Stimulated activated naive CD8-positive, alpha-beta T cell treated with anti-CD3 and anti-CD28 coated beads, Interleukin-15, amount 100 ng/mL, for 72 hours (primary cell): Measurements from ENCODE around the gene TNN.
"Not testable (repeated sequence)": the region's sequence is repeated elsewhere in the genome, so short reads cannot be mapped to it uniquely, and the experiment has no call there.

Source experiments
- ATAC-seq: fragments of 150-1000 bp; cut with Tn5 transposase; 2 replicates; pipeline ENCODE4 v1.10.0; 2021; ENCODE audit warnings: mild to moderate bottlenecking, moderate library complexity
- DNase-seq, 2 donors: peaks; one replicate each; pipeline ENCODE4 v3.0.0; 2021 to 2022
- H3K27ac Mint-ChIP-seq, 2 donors: one replicate each; pipeline ENCODE4 v1.8.0; 2022; ENCODE audit warnings: mild to moderate bottlenecking in 2 of 2, mixed read lengths in 2 of 2, moderate library complexity in 2 of 2
- H3K27me3 Mint-ChIP-seq: one replicate; pipeline ENCODE4 v1.8.0; 2022; ENCODE audit warnings: mixed read lengths
- H3K4me1 Mint-ChIP-seq: one replicate; pipeline ENCODE4 v1.8.0; 2022; ENCODE audit warnings: mild to moderate bottlenecking, mixed read lengths
- H3K4me3 Mint-ChIP-seq, 2 donors: one replicate each; pipeline ENCODE4 v1.8.0; 2022; ENCODE audit warnings: mild to moderate bottlenecking in 2 of 2, mixed read lengths in 2 of 2, moderate library complexity in 1 of 2
- H3K9me3 Mint-ChIP-seq, 2 donors: one replicate each; pipeline ENCODE4 v1.8.0; 2022; ENCODE audit warnings: mixed read lengths in 2 of 2

The TNN gene

DNA sequence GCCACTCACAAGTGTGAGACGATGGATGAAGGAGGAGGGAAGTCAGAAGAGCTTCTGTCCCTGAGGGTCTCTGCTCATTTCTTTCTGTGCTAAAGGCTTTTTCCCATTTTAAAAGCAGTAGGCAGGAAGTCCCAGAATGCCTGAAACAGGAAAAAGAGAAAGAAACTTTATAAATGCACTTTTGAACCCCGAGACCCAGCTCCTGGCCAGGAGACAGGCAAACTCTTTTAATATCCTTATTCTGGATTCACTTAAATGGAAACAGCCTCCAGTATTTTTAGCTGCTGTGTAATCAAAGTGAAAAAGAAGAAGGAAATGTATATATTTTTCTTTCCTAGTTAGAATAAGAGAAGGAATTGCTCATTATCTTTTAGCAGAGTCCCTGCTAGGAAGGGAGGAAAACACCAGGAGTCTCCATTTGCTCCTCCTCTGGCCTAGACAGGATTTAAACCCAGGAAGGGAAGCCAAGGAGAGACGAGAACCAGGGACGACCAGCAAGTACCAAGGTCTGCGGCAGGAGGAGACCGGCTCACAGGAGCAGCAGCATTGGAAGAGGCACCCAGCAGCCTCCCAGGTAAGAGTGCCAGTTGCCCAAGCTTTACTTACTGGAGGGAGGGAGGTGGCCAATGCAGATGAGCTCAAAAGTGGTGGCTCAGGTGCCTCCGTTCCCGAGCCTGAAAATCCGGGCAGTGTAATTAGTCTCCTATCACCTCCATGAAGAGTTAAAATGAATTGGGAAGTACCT, at the start of gene TNN:
Gene TNN, plus strand, starts transcription at position 472 of the 745 bp plus-strand sequence. CDS start 9,586 bp downstream, outside the sequence.
- Mint-ChIP-seq H3K27ac (peak within 1 kb of the TSS in 1 of 2 donors; percentile 4), H3K27me3 (peaks cover 10% of the 10 kb centered on the region), H3K9me3 (no peaks in the 10 kb centered on the region), H3K4me1 (peaks cover 7% of the 10 kb centered on the region), H3K4me3 (no peak within 1 kb of the TSS)
- ATAC-seq (no peak), DNase-seq (no peak)

DNA sequence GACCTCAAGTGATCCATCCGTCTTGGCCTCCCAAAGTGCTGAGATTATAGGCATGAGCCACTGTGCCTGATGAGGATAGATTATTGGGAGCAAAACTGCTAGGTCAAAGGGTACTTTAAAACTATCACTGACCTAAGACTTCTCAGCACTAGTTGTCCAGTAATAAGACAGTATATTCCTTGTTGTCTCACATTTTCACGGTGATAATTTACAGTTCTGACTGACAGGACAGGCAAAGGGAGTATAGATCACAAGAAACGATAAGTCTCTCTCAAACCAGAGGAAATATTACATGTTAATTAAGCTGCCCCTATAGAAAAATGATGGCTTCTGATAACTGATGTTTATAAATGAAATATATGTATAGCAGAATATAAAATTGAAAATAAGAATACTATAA, 48.1 kb upstream of the TNN start:
- ATAC-seq (no peak), DNase-seq (no peak)
- Mint-ChIP-seq H3K27me3 (no peaks in the 10 kb centered on the region), H3K27ac (no peak overlapping the region), H3K4me1 (peaks cover 21% of the 10 kb centered on the region), H3K9me3 (peaks cover 2% of the 10 kb centered on the region in 2 donors), H3K4me3 (no peak overlapping the region)

DNA sequence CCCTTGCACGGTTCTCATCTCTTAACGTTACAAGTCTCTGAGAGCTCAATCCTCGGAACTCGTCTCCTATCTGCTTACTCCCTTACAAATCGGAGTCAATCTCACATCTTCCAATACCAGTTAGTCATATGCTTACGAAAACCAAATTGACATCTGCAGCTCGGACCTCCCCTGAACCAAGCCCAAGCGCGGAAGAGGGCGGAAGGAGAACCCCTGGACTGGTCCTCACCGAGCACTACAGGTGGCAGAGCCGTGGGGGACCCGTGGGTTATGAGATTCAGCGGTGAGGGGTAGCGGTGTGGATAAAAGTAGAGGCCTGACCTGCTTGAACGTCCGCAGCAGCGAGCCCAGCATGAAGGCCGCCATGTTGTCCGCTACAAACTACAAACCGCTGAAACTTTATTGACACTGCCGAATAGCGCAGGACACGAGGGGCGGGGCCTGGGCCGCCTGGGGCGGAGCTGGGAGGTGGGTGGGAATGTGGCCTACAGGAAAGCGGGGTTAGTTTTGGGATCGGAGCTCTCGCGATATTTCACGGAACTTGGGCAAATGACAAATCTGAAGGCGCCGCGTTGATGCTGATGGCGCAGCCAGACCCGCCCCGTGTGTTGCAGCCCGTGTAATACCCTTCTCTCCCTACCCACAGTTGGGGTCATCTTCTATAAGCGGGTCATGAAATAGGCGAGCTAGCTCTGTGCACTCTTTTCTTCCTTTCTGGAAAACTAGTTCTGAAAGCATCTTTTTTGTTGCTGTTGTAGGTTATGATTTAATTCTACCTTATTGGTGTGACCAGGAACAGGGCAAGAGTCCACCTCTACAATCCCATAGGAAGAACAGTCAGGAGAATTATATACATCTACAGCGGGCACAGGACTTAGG, 44.4 kb upstream of the TNN start, which contains the start of gene MRPS14:
Gene MRPS14, minus strand, starts transcription at position 383 of the 879 bp plus-strand sequence. Its CDS starts 17 bp downstream, at position 366.
- Mint-ChIP-seq H3K9me3 (peaks cover 5 to 7% of the 10 kb centered on the region in 2 donors), H3K27me3 (no peaks in the 10 kb centered on the region), H3K27ac (peak within 1 kb of the TSS; percentile 90 to 97), H3K4me3 (peak within 1 kb of the TSS; percentile 85 to 94), H3K4me1 (peaks cover 21% of the 10 kb centered on the region)
- DNase-seq (peak; percentile 96 to 98), ATAC-seq (peak; percentile 93)

DNA sequence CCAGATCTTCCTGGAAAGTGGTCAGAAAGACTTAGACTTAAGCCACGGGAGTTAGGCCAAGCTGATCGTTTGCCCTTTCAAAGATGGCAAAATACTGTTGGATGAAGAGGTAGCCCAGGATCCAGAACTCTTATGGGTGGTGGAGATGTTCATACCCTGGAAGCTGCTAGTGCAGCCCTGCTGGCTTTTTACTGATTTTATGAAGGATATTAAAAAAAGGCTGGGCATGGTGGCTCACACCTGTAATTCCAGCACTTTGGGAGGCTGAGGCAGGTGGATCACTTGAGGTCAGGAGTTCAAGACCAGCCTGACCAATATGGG, 43.8 kb upstream of the TNN start:
- not testable (repeated sequence) for ATAC-seq

GRCh38 chr1:175024773-175025172, 42.9 kb upstream of the TNN start:
- DNase-seq (no peak), ATAC-seq (no peak)
- H3K4me1 Mint-ChIP-seq: peaks cover 28% of the 10 kb centered on the region
- H3K27me3 Mint-ChIP-seq: no peaks in the 10 kb centered on the region
- H3K4me3 Mint-ChIP-seq: peak overlapping the region in 1 of 2 donors; percentile 7
- peak overlapping the region in 1 of 2 donors; percentile 0 for H3K27ac Mint-ChIP-seq
- H3K9me3 Mint-ChIP-seq: peaks cover 5 to 7% of the 10 kb centered on the region in 2 donors

More for the DNA sequence above, 43.8 kb upstream of the TNN start:
- peak overlapping the region; percentile 85 to 94 for H3K4me3 Mint-ChIP-seq
- DNase-seq, H3K9me3 Mint-ChIP-seq, H3K27me3 Mint-ChIP-seq: not testable (repeated sequence)
- H3K27ac Mint-ChIP-seq: peak overlapping the region; percentile 90 to 97
- H3K4me1 Mint-ChIP-seq: peaks cover 21% of the 10 kb centered on the region

- ATAC-seq (no peak), DNase-seq (no peak)
- Mint-ChIP-seq H3K4me1 (peaks cover 9% of the 10 kb centered on the region), H3K27me3 (no peaks in the 10 kb centered on the region), H3K9me3 (no peaks in the 10 kb centered on the region), H3K27ac (no peak overlapping the region), H3K4me3 (no peak overlapping the region)
Observed at GRCh38 chr1:175033953-175034352, 33.7 kb upstream of the TNN start.

DNA sequence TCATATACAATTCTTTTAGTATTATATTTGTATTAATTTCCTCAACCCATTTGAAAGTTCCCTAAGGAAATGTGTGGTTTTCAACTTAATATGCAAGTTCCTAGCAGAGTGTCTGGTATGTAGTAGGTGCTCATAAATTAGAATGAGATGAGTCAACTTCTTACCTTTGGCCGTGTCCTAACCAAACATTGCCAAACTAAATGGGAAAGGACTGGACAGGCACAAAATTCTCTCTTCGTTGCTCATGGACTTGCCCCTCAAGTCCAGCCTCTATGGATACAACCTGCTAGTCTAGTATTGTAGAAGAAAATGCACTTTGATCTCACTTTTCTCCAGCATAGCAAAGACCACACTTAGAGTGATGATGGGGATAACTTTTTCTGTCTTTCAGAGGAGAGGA, 32.9 kb upstream of the TNN start:
- Mint-ChIP-seq H3K4me1 (peaks cover 1% of the 10 kb centered on the region), H3K4me3 (no peak overlapping the region), H3K27ac (no peak overlapping the region), H3K9me3 (no peaks in the 10 kb centered on the region), H3K27me3 (no peaks in the 10 kb centered on the region)
- ATAC-seq (no peak), DNase-seq (no peak)

GRCh38 chr1:175035865-175036264, 31.8 kb upstream of the TNN start:
- no peak for ATAC-seq
- no peaks in the 10 kb centered on the region for H3K9me3 Mint-ChIP-seq
- no peak for DNase-seq
- no peaks in the 10 kb centered on the region for H3K4me1 Mint-ChIP-seq
- no peak overlapping the region for H3K27ac Mint-ChIP-seq
- H3K4me3 Mint-ChIP-seq: no peak overlapping the region
- no peaks in the 10 kb centered on the region for H3K27me3 Mint-ChIP-seq

DNA sequence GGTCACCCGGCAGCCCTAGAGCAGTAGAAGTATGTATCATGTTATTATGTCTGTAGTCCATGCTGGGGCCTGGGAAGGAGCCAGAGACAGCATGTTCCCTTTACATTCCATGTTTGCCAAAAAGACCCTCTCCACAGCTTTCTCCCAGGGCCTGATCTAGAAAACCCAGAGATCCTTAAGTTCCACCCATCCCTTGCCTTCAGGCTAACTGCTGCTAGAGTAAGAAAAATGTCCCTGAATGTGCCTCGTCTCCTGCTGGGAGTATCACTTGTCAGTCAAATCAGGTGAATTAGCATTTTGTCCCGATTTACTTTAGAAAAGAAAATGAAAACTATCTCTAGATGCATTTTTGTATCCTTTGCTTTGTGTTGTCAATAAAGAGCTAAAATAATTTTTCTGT, 31.2 kb upstream of the TNN start:
- Mint-ChIP-seq H3K4me1 (no peaks in the 10 kb centered on the region), H3K27me3 (no peaks in the 10 kb centered on the region), H3K4me3 (no peak overlapping the region), H3K9me3 (no peaks in the 10 kb centered on the region), H3K27ac (no peak overlapping the region)
- DNase-seq (no peak), ATAC-seq (no peak)

GRCh38 chr1:175037416-175037815, 30.2 kb upstream of the TNN start:
- ATAC-seq (no peak), DNase-seq (no peak)
- Mint-ChIP-seq H3K4me3 (no peak overlapping the region), H3K9me3 (no peaks in the 10 kb centered on the region), H3K4me1 (no peaks in the 10 kb centered on the region), H3K27me3 (no peaks in the 10 kb centered on the region), H3K27ac (no peak overlapping the region)

GRCh38 chr1:175040324-175040879, 27.2 kb upstream of the TNN start:
- DNase-seq: no peak
- no peak overlapping the region for H3K27ac Mint-ChIP-seq
- no peaks in the 10 kb centered on the region for H3K4me1 Mint-ChIP-seq
- no peak overlapping the region for H3K4me3 Mint-ChIP-seq
- no peaks in the 10 kb centered on the region for H3K9me3 Mint-ChIP-seq
- no peak for ATAC-seq
- H3K27me3 Mint-ChIP-seq: no peaks in the 10 kb centered on the region

GRCh38 chr1:175042650-175043049, 25.0 kb upstream of the TNN start:
- ATAC-seq (no peak), DNase-seq (no peak)
- Mint-ChIP-seq H3K27ac (no peak overlapping the region), H3K9me3 (no peaks in the 10 kb centered on the region), H3K27me3 (peaks cover 4% of the 10 kb centered on the region), H3K4me1 (no peaks in the 10 kb centered on the region), H3K4me3 (no peak overlapping the region)

GRCh38 chr1:175043824-175044223, 23.8 kb upstream of the TNN start:
- H3K27ac Mint-ChIP-seq: no peak overlapping the region
- H3K4me1 Mint-ChIP-seq: no peaks in the 10 kb centered on the region
- no peaks in the 10 kb centered on the region for H3K9me3 Mint-ChIP-seq
- H3K4me3 Mint-ChIP-seq: no peak overlapping the region
- DNase-seq (no peak), ATAC-seq (no peak)
- H3K27me3 Mint-ChIP-seq: peaks cover 16% of the 10 kb centered on the region

- not testable (repeated sequence) for DNase-seq, H3K4me3 Mint-ChIP-seq, H3K9me3 Mint-ChIP-seq, ATAC-seq, H3K4me1 Mint-ChIP-seq, H3K27ac Mint-ChIP-seq
- peaks cover 24% of the 10 kb centered on the region for H3K27me3 Mint-ChIP-seq
Observed at GRCh38 chr1:175044591-175044990, 23.0 kb upstream of the TNN start.

DNA sequence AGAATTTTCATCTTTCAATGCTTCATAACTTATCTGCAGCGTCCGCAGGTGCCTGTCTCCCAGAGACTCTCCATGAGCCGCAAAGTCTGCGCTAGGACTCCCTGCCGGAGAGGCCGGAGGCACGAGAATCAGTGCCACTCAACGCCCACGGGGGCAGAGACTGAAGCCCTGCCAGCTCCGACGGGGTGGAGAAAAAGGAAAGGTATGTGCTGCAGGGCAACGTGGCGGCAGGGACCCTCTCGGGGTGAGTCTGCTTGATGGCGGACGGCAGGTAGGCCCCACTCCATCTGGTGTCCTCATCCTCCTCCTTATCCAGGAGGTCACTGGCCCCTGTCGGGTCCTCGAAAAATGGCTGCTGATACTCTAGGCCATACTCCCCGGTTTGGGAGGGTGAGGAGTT, 22.5 kb upstream of the TNN start:
- no peaks in the 10 kb centered on the region for H3K9me3 Mint-ChIP-seq
- no peak for DNase-seq
- ATAC-seq: no peak
- H3K4me1 Mint-ChIP-seq: no peaks in the 10 kb centered on the region
- no peak overlapping the region for H3K27ac Mint-ChIP-seq
- no peak overlapping the region for H3K4me3 Mint-ChIP-seq
- H3K27me3 Mint-ChIP-seq: peaks cover 28% of the 10 kb centered on the region

GRCh38 chr1:175045519-175045918, 22.1 kb upstream of the TNN start:
- no peak for DNase-seq
- Mint-ChIP-seq H3K4me3 (no peak overlapping the region), H3K27ac (no peak overlapping the region), H3K9me3 (no peaks in the 10 kb centered on the region), H3K27me3 (peaks cover 28% of the 10 kb centered on the region), H3K4me1 (no peaks in the 10 kb centered on the region)
- no peak for ATAC-seq
